HG02798 (cell line): ENCODE measurements around the gene IL17RE.
"Not testable (repeated sequence)": the region's sequence is repeated elsewhere in the genome, so short reads cannot be mapped to it uniquely, and the experiment has no call there.

Experiments
- ATAC-seq: cut with Tn5 transposase; IDR thresholded peaks from one replicate; pipeline ENCODE4 v1.9.1; 2021; ENCODE audit warnings: mild to moderate bottlenecking; ENCODE audit not compliant: unreplicated experiment, poor library complexity

IL17RE gene

DNA sequence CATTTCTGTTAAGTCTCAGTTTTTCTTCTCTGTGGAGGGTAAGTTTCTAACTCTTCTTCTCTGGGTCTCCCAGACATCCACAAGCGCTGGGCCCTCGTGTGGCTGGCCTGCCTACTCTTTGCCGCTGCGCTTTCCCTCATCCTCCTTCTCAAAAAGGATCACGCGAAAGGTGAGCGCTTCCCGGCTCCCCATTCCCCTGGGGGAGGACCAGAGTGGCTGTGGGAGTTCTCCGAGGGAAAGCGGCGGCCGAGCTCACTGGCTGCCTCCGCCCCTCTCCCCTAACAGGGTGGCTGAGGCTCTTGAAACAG, 29.8 kb downstream of the IL17RE start:
- no peak for ATAC-seq

DNA sequence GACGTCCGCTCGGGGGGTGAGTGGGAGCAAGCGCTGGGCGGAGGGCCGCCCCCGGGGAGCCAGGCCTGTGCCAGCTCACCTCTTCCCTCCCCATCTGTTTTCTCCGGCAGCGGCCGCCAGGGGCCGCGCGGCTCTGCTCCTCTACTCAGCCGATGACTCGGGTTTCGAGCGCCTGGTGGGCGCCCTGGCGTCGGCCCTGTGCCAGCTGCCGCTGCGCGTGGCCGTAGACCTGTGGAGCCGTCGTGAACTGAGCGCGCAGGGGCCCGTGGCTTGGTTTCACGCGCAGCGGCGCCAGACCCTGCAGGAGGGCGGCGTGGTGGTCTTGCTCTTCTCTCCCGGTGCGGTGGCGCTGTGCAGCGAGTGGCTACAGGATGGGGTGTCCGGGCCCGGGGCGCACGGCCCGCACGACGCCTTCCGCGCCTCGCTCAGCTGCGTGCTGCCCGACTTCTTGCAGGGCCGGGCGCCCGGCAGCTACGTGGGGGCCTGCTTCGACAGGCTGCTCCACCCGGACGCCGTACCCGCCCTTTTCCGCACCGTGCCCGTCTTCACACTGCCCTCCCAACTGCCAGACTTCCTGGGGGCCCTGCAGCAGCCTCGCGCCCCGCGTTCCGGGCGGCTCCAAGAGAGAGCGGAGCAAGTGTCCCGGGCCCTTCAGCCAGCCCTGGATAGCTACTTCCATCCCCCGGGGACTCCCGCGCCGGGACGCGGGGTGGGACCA, 30.4 kb downstream of the IL17RE start:
- ATAC-seq = peak; percentile 70

DNA sequence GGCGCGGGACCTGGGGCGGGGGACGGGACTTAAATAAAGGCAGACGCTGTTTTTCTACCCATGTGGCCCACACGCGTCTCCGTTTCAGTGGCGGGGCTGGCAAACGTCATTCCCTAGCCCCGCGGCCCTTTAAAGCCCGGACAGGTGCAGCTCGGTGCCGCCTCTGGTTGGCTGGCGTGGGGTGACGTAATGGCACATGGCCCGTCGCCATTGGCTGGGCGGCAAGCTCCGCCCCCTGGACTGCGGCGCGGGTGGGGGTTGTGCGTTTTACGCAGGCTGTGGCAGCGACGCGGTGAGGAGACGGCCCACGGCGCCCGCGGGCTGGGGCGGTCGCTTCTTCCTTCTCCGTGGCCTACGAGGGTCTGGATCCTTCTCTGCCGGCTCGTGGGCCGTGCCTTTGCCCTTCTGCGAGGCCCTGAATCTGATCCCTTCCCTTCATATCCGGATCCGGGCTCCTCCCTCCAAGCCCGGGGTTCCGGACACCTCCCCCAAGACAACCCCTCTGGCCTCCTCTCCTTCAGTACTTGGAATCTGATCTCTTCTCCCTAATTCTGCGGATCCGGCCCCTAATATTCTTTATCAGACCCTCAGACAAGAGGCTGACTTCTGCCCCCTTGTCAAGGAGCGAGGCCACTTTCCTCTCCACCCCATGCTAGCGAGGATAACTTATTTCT, 31.1 kb downstream of the IL17RE start, which contains the start of gene CRELD1:
CRELD1 (plus strand) TSS at position 274 of the 674 bp plus-strand sequence. CDS start 605 bp downstream, outside the sequence.
- ATAC-seq = peak; percentile 91

DNA sequence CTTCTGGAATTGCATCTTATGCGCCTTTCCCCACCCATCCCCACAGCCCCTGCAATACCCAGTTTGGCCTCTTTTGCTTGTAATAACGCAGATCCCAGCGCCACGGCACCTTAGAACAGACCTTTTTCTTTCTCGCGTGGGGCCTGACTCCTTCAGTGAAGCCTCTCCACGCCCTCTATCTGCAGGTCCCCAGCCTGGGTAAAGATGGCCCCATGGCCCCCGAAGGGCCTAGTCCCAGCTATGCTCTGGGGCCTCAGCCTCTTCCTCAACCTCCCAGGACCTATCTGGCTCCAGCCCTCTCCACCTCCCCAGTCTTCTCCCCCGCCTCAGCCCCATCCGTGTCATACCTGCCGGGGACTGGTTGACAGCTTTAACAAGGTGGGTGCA, 31.6 kb downstream of the IL17RE start:
- no peak for ATAC-seq

DNA sequence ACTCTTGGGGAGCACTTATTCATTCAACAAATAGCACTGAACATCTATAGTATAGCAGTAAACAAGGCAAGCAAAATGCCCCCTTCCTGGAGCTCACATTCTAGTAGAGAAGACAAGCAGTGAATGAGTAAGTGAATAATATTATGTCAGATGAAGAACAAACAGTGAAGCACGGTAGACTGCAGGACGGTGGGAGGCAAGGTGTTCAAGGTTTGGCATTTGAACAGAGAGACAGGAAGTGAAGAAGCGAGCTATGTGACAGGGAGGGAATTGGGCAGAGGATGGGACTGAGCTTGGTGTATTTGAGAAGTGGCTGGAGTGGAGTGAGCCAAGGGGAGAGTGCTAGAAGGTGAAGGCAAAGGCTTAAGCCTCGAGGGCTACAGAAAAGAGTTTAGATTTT, 32.3 kb downstream of the IL17RE start:
- no peak for ATAC-seq

DNA sequence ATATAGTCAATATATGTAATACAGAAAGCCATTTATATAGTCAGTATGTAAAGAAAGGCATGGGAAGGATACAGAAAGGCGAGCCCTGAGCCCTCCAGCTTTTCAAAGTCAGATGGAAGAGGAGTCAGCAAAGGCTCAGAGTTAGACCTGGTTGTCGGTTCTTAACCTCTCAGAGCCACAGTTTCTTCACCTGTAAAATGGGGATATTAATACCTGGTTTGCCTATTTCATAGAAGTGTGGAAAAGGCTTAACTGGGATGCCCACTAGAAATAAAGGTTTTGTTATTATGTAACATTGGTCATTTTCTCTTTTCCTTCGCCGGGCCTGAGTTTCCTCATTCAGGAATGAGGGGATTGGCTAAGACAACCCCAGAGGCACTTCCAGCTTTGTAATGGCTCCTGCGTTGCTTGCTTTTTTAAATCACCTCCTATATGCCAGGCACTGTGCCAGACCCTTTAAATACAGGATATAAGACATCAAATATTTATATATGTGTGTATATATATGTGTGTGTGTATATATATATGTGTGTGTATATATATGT, 33.4 kb downstream of the IL17RE start:
- ATAC-seq = no peak

DNA sequence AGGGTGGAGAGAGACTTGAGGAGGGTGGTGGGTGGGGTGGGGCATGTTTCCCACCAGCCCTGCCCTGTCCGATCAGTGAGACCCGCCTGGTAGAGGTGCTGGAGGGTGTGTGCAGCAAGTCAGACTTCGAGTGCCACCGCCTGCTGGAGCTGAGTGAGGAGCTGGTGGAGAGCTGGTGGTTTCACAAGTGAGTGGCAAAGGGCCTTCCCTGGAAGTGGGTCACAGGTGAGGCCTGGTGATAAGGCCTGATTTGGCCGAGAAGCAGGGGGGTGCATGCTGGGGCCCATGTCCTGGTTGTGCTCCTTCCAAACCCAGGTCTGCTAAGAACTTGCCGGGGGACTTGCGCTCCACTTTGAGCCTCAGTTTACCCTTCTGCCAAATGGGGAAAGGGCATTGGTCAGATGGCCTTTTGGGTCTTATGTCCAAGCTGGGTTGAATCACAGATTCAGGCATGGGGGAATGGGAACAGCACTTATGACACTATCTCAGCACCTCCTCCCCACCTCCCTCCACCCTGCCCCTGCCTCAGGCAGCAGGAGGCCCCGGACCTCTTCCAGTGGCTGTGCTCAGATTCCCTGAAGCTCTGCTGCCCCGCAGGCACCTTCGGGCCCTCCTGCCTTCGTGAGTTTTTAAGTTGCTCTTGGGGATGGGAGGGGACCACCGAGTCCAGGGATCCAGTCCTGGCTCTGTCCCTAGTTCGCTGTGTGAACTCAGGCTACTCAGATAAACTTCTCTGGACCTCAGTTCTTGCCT, 35.0 kb downstream of the IL17RE start:
- ATAC-seq = no peak

DNA sequence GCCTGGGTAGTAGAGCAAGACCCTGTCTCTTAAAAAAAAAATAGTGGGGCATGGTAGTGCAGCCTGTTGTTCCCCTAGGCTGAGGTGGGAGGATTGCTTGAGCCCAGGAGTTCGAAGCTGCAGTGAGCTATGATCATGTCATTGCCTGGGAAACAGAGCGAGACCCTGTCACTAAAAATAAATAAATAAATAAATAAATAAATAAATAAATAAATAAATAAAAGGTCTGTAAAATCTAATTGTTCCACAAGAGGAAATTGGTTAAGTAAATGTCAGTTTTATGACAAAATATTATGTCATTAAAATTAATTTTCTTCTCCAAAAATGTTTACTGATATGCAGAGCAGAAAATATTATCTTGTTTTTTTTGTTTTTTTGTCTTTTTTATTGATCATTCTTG, 36.3 kb downstream of the IL17RE start:
- ATAC-seq = no peak

DNA sequence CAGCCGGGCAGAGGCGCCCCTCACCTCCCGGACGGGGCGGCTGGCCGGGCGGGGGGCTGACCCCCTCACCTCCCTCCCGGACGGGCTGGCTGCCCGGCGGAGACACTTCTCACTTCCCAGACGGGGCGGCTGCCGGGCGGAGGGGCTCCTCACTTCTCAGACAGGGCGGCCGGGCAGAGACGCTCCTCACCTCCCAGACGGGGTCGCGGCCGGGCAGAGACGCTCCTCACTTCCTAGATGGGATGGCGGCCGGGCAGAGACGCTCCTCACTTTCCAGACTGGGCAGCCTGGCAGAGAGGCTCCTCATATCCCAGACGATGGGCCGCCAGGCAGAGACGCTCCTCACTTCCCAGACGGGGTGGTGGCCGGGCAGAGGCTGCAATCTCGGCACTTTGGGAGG, 37.3 kb downstream of the IL17RE start:
- ATAC-seq = not testable (repeated sequence)

DNA sequence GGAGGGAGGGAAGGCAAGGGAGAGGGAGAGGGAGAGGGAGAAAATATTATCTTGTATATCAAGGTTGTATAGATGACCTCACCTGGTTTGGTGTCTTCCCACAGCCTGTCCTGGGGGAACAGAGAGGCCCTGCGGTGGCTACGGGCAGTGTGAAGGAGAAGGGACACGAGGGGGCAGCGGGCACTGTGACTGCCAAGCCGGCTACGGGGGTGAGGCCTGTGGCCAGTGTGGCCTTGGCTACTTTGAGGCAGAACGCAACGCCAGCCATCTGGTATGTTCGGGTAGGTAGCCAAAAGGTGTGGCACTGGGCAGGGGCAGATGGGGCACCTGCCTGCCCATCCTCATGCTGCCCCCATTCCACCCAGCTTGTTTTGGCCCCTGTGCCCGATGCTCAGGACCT, 38.1 kb downstream of the IL17RE start:
- no peak for ATAC-seq

DNA sequence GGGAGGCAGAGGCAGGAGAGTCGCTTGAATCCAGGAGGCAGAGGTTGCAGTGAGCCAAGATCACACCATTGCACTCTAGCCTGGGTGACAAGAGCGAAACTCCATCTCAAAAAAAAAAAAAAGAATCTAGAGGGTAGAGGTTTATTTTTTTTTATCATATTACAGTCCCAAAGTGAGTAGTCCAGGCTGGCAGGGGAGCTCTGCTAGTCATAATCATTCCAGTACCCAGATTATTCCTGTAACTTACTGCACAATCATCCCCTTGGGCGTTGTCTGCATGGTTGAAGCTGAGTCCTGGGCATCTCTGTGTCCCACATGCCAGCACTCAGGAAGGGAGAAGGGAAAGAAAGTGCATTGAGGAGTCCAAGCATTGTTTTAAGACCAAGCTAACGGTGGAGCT, 39.5 kb downstream of the IL17RE start:
- no peak for ATAC-seq

DNA sequence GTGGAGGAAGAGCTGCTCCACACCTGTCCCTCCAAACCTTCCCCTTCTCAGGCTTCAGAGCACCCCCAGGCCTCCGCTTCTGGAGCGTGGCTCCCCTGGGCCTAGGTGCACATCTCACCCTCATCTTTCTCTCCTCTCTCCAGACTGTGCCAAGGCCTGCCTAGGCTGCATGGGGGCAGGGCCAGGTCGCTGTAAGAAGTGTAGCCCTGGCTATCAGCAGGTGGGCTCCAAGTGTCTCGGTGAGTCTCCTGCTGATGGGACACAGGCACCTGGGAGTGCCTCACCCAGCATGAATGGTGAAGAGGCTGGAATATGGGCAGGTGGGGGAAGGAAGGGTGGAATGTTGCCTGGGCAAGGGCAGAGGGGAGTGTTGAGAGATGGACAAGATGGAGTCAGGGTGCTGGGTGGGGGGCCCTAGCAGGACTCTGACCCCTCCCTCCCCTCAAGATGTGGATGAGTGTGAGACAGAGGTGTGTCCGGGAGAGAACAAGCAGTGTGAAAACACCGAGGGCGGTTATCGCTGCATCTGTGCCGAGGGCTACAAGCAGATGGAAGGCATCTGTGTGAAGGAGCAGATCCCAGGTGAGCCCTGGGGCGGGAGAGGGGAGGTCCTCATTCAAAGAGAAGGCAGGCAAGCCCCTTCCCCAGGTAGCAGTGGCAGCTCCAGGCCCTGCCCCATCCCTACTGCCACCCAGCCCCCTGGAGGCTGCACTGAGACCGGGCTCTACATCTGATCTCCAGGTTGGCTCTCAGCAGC, 40.5 kb downstream of the IL17RE start:
- no peak for ATAC-seq

DNA sequence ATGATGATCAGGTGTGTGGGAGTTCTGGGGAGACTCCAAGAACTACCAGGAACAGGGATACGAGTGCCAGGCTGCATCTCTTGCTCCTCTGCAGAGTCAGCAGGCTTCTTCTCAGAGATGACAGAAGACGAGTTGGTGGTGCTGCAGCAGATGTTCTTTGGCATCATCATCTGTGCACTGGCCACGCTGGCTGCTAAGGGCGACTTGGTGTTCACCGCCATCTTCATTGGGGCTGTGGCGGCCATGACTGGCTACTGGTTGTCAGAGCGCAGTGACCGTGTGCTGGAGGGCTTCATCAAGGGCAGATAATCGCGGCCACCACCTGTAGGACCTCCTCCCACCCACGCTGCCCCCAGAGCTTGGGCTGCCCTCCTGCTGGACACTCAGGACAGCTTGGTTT, 41.6 kb downstream of the IL17RE start:
- no peak for ATAC-seq

DNA sequence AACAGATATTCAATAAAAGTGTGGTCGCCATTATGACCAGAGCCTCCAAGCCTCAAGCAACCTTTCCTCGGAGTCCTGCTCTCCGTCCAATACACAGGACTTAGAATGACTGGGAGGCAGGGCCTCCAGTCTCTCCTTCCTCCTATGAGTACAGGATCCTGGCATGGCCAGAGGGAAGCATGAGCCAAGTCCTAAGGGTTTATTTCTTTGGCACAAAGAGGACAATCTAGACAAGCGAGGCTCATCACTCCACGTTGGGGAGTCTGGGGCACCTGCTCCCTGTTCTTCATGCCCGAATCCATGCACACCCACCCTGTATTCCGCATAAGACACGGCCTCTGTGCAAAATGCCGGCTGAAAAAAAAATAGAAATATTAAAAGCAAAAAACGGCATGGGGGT, 42.7 kb downstream of the IL17RE start:
- ATAC-seq = no peak

DNA sequence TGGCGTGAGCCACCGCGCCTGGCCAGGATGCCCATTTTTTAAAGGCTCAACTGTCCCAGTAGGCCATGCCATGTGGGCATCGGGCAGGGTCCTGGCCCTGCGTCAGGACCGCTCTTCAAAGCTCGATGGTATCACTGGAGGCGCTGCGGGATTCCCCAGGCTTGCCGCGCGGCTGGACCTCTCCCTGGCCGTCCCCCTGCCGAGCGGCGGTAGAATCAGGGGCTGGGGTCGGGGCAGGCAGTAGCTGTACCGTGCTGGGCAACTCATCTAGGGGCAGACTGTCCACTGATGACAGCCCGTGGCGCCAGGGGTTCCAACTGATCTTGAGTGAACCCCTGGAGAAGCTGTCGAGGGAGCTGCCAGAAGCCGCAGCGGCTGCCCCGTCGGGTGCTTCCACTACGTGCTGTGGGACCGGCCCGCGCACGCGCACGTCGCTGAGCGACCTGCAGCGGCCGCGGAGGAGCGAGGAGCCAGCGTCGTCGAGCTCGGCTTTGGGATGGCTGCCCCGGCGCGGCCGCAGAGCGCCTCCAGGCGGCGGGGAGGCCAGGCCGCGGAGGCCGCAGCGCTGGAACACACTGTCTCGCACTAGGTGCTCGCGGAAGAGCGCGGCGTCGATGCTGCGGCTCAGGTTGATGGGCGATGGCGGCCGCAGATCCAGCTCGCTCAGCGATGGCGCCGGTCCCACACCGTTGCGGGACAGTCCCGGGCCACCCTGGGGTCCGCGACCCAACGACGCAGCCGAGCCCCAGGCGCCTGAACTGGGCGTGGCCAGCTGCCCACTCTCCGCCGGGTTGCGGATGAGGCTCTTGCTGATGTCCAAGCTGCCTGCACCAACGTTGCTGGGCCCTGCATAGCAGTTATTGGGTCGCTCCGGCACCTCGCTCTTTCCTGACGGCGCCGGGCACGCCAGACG, 43.7 kb downstream of the IL17RE start:
- peak; percentile 59 for ATAC-seq

DNA sequence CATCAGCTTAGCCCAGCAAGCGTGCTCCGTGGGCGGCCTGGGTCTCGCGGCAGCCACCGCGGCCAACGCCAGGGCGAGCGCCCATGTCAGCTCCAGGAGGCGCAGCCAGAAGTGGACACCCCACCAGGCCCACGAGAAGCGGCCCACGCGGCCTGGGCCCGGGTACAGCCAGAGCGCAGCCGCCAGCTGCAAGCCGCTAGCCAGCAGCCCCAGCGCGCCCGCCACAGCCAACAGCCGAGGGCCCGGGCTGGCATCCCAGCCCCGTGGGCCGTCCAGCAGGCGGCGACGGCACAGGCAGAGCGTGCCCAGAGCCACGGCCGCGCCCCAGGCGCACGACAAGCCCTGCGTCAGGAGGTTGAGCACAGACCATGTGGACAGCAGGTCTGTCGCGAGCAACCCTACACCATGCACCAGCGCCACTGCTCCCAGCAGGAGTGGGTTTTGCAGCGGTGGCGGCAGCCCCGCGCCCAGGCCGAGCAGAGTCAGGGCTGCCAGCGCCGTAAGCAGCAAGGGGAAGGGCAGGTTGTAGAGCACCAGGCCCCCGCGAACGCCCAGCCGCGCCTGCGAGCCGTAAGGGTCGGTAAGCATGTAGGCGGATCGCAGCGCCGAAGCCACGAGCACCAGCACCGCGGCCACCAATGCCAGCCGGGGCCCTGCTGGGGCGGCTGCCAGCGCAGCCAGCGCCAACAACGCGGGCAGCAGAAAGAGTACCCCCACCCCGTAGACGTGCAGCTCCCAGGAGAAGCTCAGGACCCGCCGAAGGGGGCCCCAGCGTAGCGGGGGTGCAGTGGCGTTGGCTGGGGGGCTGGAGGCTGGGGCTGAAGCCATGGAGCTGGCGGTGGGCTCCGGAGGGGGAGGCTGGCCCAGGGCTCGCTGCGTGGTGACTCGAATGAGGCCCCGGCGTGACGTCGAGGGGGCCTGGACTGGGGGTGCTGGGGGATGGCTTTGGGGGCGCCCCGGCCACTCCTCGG, 44.7 kb downstream of the IL17RE start:
- ATAC-seq = no peak

DNA sequence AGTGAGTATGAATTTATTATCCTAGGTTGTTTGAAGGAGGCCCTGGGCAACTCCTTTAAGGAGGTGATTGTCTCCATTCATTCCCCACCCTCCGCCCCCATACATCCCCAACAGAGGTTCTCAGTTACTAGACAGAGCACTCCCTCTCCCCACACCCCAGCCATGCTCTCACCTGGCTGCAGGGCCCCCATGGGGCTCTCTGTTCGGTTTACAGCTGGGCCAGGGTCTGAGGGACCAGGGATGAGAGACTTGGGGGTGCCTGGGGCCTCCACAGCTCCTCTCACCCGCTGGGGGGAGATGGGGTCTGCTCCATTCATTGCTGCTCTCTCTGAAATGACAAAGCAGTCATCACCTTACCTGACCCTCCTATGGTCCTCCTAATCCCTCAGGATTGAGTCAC, 45.9 kb downstream of the IL17RE start:
- ATAC-seq = no peak

DNA sequence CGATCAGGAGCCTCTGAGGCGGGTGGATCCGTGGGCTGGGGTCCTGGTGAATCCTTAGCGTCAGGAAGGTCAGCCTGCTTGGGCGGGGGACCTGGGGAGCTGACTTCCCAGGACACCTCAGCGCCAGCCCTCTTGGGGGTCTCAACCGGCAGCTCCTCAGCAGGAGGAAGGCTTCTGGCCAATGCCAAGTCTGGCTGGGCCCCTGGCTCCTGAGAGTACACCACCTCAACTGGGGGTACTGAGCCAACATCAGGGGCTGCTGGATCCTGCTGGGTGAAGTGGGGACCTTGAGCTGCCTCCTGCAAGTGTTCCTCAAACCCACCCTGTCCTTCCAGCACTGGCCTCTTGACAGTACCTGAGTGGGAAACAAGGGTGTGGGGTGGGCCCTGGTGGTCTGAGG, 46.5 kb downstream of the IL17RE start:
- ATAC-seq = no peak
